ENCODE data around the gene KRT83. TPM values are rescaled to one million over a fixed set of nuclear protein-coding genes. Genes with fewer than 3 reads are reported as not detected.

Gene KRT83
- total RNA-seq, 1 donor from 2014 or later: not detected

DNA sequence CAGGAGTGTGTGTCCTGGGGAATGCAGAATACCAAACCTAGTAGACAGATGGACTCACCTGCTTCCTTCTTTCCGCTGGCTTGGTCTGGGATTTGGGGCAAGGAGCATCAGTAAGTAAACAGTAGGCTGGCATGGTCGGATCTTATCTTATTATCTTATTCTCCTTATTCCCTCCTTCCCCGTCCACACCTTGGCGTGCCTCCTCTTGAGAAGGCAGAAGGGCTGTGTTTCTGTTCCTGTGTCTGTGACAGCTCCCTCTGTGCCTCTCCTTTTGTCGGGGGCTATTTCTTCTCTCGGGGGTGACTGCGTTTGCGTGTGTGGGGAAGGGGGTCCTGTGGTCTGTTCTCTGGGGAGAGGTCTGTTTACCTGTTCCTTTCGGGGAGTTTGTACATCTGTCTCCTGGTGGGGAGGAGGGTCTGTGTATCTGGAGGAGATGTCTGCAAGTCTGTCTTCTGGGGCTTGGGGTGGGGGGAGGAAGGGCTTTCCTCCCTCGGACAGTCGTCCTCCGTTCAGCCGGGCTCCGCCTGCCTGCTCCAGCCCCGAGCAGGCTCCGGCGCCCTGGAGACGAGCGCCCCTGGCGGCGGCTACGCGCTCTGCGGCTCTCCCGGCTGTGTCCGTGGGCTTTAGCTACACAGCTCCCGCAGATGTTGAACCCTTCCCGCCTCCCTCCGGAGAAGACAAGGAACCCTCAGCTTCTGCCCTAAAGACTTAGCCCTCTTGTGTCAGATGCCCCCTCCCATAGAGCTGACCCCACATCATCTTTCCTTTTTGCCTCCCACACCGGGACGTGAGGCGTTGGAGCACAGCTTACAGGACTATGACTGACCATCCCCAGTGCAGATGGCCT, 42.4 kb downstream of the KRT83 start:
- intact Hi-C loops (cut with DNase I): loop anchor here (5.0 kb wide), 1 partner anchor 61 kb away; no protein-coding TSS in a partner anchor
- peak; percentile 87 for DNase-seq (ENCODE audit: low spot score)

DNA sequence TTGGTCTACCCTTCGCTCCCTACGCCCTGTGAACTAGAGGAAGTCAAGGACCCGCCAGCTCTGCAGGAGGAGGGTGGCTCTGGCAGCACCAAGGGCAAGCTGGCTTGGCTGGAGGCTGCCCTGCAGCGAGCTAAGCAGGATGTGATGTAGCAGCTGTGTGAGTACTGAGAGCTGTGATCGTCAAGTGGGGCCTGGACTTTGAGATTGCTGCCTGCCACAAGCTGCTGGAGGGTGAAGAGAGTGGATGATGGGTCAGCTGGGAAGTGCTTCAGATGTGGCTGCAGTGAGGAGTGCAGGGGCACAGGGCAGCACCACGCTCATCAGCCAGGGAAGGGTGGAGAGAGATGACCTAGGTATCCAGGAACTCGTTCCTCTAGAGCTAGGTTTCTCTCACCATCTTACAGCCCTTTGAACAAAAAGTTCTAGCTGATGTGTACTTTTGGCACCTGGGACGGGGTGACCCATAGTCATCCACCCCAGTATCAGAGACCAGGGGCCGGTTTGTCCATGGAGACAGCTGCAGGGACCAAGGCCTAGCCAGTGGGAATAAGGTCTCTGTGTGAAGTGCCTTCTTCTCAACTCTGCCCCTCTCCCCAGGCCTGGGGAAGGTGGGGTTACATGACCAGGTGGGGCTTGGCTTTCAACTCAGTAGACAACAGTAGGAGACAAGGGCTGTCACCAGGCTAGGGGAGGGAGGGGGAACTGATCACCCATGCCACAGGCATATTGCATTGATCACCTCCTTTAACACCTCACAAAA, 43.5 kb downstream of the KRT83 start:
- peak; percentile 50 for DNase-seq (ENCODE audit: low spot score)
- intact Hi-C loops (cut with DNase I): loop anchor here (5.0 kb wide), 1 partner anchor 60 kb away; no protein-coding TSS in a partner anchor

DNA sequence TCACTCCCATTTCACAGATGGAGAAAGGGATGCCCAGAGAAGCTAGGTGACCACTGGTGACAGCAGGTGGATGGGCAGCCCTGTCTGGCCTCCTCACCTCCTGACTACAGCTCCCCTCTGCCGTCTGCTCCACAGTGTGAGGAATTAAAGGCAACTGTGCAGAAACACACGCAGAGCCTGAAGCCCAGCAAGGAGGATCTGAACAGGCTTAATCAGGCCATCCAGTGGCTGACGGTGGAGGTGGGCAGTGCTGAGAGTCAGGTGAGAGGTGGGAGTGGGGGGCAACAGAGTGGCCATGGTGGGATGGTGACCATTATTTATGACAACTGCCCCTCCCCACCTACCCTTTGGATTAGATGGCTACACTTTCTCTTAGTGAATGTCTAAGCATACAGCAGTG, 45.5 kb downstream of the KRT83 start:
- intact Hi-C loops (cut with DNase I): loop anchor here (5.0 kb wide), 1 partner anchor 58 kb away; no protein-coding TSS in a partner anchor
- peak; percentile 61 for DNase-seq (ENCODE audit: low spot score)

DNA sequence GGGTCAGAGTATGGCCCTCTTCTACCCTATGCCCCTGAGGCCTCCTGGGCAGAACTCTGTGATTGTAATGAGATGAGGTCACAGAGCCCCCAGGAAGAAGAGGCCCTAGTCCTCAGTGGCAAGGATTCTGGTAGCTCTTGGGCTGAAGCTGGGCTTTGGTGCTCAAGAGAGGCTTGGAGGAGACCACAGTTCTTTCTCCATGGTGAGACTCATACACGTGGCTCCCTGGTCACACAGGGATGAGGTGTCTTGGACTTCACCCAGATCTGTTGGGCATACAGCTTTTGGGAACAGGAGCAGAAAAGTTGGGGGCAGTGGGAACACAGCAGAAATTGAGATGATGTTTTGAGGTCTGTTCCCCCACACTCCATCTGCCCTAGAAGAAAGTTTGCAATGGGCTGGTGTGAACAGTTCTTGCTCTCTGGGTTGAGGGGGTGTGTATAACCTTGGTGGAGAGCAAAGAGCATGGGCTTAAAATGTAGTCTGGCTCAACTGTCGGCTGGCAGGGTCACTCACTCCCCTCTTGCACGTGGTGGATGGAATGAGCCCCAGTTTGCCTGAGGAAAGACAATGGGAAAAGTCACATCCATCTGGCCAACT, 46.6 kb downstream of the KRT83 start, which contains the start of gene KRT86:
Gene KRT86 (plus strand): TSS at position 125 of the 600 bp plus-strand sequence. CDS start 27,272 bp downstream, outside the sequence.
- intact Hi-C loops (cut with DNase I): loop anchor here (5.0 kb wide), 1 partner anchor 57 kb away; no protein-coding TSS in a partner anchor
- DNase-seq (ENCODE audit: low spot score): peak; percentile 47

DNA sequence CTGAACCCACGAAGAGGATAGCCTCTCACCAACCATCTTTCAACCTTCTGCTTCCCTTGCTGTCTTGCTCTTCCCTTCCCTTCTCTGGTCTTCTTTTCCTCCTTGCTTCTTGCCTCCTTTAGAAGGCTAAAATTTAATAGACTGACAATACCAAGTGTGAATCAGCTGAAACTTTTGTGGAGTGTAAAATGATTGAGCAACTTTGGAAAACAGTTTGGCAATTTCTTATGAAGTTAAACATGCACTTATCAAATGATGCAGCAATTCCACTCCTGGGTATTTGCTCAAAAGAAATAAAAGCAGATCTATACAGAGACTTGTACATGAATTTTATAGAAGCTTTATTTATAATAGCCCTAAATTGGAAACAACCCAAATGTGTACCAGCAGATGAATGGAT, 50.0 kb downstream of the KRT83 start:
- intact Hi-C loops (cut with DNase I): no loop called here
- no peak for DNase-seq (ENCODE audit: low spot score)

DNA sequence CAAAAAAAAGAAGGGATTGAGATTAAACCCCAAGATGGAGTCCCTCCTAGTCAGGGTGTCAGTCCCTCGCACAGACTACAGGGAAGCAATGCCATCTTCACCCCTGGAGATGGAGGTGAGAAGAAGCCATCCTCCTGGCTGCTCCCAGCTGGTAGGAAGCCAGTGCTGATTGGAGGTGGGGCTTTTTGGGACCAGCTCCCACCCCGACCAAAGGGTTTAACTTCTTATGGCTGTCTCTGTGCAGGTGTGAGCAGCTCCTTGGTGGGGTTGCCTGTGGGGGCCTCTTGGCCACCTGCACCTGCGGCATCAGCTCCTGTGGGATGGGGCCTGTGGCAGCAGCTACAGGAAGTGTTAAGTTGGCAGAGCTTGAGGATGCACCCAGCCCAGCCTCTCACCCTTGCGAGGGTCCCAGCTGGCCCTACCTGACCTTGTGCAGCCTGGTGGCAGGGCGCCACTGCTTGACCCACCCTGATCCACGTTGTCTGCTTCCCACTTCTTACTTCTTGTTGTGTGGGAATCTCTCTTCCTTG, 50.6 kb downstream of the KRT83 start:
- peak; percentile 27 for DNase-seq (ENCODE audit: low spot score)
- intact Hi-C loops (cut with DNase I): no loop called here

DNA sequence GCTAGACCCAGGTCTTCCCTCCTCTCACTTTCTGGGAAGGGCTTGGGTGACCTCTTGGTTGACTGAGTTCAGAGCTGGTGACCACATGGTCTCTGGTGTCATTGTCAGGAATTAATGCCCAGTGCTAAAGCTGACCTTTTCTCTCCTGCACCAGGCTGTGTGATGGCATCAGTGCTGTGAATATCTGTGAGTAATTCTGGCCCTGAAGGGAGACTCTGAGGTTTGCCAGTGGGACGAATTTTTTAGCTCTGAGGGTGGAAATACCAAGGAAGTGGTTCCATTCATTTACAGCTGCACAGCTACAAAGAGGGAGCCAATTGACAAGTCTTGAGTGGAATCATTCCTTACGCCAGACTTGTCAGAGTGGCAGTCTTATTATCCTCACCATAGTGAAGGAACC, 53.0 kb downstream of the KRT83 start:
- intact Hi-C loops (cut with DNase I): no loop called here

DNA sequence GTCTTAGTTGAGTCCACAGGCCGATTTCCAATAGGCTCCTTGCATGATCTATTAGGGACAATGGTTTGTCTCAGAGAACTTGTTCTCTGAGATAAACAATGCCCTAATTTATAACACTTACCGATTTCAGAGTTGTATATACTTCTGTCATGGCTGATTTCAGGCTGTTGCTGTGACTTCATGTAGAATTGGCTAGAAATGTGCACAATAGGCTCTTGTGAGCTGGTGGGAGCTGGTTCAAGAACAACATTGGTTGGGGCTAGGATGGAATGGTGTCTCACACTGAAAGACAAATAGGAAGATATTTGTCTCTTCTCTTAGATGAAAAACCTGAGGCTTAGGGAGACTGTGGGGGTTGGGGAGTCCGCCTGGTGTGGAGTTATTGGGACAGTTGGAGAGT, 53.5 kb downstream of the KRT83 start:
- no peak for DNase-seq (ENCODE audit: low spot score)
- intact Hi-C loops (cut with DNase I): no loop called here

More for the DNA sequence above, 53.0 kb downstream of the KRT83 start:
- DNase-seq (ENCODE audit: low spot score): peak; percentile 1

DNA sequence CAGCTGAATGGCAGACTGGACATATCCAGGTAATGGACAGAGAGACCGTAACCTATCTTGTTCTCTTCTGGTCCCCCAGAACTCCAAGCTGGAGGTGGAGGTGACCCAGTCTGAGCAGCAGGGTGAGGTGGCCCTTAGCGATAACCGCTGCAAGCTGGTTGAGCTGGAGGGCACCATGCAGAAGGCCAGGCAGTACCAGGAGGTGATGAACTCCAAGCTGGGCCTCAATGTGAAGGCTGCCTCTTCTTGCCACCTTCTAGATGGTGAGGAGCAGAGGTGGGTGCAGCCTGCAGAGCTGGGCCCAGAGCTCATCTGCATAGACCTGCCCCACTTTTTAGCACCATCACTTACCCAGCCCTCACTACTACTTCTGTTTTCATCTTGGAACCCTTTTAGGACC, 53.9 kb downstream of the KRT83 start:
- intact Hi-C loops (cut with DNase I): no loop called here
- no peak for DNase-seq (ENCODE audit: low spot score)

DNA sequence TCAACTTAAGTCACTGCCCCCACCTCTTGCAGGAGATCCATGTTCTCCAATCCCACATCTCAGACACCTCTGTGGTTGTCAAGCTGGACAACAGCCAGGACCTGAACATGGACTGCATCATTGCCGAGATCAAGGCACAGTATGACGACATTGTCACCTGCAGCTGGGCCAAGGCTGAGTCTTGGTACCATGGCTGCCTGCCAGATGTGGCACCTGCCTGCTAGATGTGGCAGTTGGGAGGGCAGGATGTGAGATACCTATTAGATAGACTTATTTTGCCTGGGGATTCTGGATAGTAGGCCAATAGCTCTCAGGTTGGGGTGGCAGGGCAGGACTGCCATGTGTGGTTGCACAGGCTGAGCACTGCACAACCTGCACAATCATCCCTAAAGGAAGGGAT, 54.7 kb downstream of the KRT83 start:
- DNase-seq (ENCODE audit: low spot score): no peak
- intact Hi-C loops (cut with DNase I): no loop called here

DNA sequence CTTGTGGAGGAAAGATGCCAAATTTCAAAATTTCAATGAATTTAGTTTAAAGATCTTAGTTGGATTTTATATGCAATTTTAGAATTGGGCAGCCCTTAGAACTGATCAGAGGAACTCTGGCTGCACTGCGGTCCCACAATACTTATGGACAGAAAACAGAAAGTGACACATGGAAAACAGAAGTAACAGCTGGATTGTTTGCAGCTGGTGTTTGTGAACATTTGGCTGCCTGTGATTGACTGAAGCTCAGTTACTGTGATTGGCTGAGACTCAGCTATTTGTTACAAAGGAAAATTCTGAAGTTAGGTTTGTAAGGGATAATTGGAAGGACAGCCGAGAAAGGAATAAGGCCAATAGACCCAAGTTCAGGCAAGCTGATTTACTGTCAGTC, 56.8 kb downstream of the KRT83 start:
- intact Hi-C loops (cut with DNase I): no loop called here
- DNase-seq (ENCODE audit: low spot score): no peak

Other genes with a start within 250 kb of the KRT83 start
- not detected for gene SMIM41, start 241.7 kb downstream of the KRT83 start, total RNA-seq
- gene KRT80, start 129.4 kb downstream of the KRT83 start, total RNA-seq: 1.2 TPM
- 1.2 TPM for gene KRT7, start 88.2 kb downstream of the KRT83 start, total RNA-seq
- not detected for gene KRT86, start 46.8 kb downstream of the KRT83 start, total RNA-seq
- gene KRT81, start 29.9 kb downstream of the KRT83 start, total RNA-seq: not detected
- gene KRT85, start 46.1 kb upstream of the KRT83 start, total RNA-seq: not detected
- gene KRT84, start 64.3 kb upstream of the KRT83 start, total RNA-seq: not detected
- gene KRT82, start 84.9 kb upstream of the KRT83 start, total RNA-seq: not detected
- gene KRT75, start 113.0 kb upstream of the KRT83 start, total RNA-seq: not detected
- gene KRT6B, start 130.7 kb upstream of the KRT83 start, total RNA-seq: not detected
- not detected for gene KRT6C, start 152.4 kb upstream of the KRT83 start, total RNA-seq
- not detected for gene KRT6A, start 171.9 kb upstream of the KRT83 start, total RNA-seq
- gene KRT5, start 199.0 kb upstream of the KRT83 start, total RNA-seq: not detected
- gene KRT71, start 231.7 kb upstream of the KRT83 start, total RNA-seq: not detected